HCT116 (cell line): ENCODE measurements around the gene MAPRE2. TPM values are rescaled to one million over a fixed set of nuclear protein-coding genes. Genes with fewer than 3 reads are reported as not detected.

Experiments used
- ATAC-seq: fragments of 200-7000 bp; cut with Tn5 transposase; 2 replicates; pipeline ENCODE4 v1.9.1; 2020; ENCODE audit warnings: mild to moderate bottlenecking, moderate library complexity
- BruUV-seq: library from RNA; stranded (reverse); fragments of 400-500 nt; replicated peaks from 2 replicates; lab custom pipeline; 2021; lab: Mats Ljungman, UMichigan
- CTCF ChIA-PET: fragments of 300-600 bp; sonication (Branson Sonifier 250); formaldehyde crosslinking; loops from one replicate; lab custom pipeline; 2021; ENCODE audit warnings: antibody characterized with exemption; lab: Charles Lee
- POLR2A ChIA-PET: fragments of 300-600, 350-600 bp; sonication (Branson Sonifier 250); formaldehyde crosslinking; loops from one replicate; lab custom pipeline; 2021; ENCODE audit warnings: antibody characterized with exemption; lab: Charles Lee
- RAD21 ChIA-PET, 2 experiments: fragments of 300-600 bp; sonication (Branson Sonifier 250); formaldehyde crosslinking; loops; one replicate each; lab custom pipeline; 2023; ENCODE audit warnings: low total read pairs in 2 of 2; ENCODE audit not compliant: uncharacterized antibody in 2 of 2, unreplicated experiment in 2 of 2, low non-redundant PET in 1 of 2; lab: Charles Lee
- DNase-seq: peaks from one replicate; pipeline ENCODE4 v3.0.0-alpha.2; 2010; ENCODE audit warnings: low read depth, low spot score
- H2AFZ ChIP-seq: fragments of 200-600 bp; shearing (Covaris generic), sonication (generic); 2 replicates; pipeline ENCODE4 v1.6.1; 2017; ENCODE audit warnings: low read depth, mixed run types, mixed read lengths, antibody characterized with exemption, low read length; ENCODE audit not compliant: poor library complexity, severe bottlenecking
- H3K27ac ChIP-seq: 2 replicates; pipeline ENCODE4 v1.5.1; 2012; ENCODE audit warnings: low read depth, low read length
- H3K27me3 ChIP-seq: fragments of 200-600 bp; sonication (generic); 2 replicates; pipeline ENCODE4 v1.6.1; 2016; ENCODE audit warnings: mixed run types, low read length, mixed read lengths; ENCODE audit not compliant: insufficient read depth
- H3K36me3 ChIP-seq, 2 experiments: fragments of 200-500 bp in 1 of 2; fragments of 200-600 bp in 1 of 2; sonication (Bioruptor generic) in 1 of 2; sonication (generic) in 1 of 2; 2 replicates each; pipeline versions ENCODE4 v1.5.1 to v1.6.1; 2014 to 2016; ENCODE audit warnings: low read length in 2 of 2, inconsistent platforms in 1 of 2, mixed read lengths in 1 of 2, mixed run types in 1 of 2; ENCODE audit not compliant: insufficient read depth in 2 of 2, control insufficient read depth in 1 of 2
- H3K4me1 ChIP-seq, 2 experiments: fragments of 200-600 bp in 1 of 2; sonication (generic) in 1 of 2; 2 replicates each; pipeline versions ENCODE4 v1.5.1 to v1.6.1; 2012 to 2017; ENCODE audit warnings: low read length in 2 of 2, inconsistent platforms in 1 of 2, mild to moderate bottlenecking in 1 of 2, mixed read lengths in 1 of 2, mixed run types in 1 of 2, moderate library complexity in 1 of 2; ENCODE audit not compliant: insufficient read depth in 2 of 2, control insufficient read depth in 1 of 2
- H3K4me2 ChIP-seq: fragments of 200-600 bp; sonication (generic); 2 replicates; pipeline ENCODE4 v1.6.1; 2017; ENCODE audit warnings: mixed run types, low read length, mixed read lengths
- H3K4me3 ChIP-seq, 2 experiments: fragments of 200-600 bp in 1 of 2; sonication (generic) in 1 of 2; replicated peaks in 1 of 2; 2 replicates each; pipeline ENCODE4 v1.5.1; 2011 to 2016; ENCODE audit warnings: low read length in 2 of 2, control low read depth in 1 of 2, low read depth in 1 of 2, mild to moderate bottlenecking in 1 of 2, mixed read lengths in 1 of 2, mixed run types in 1 of 2
- H3K79me2 ChIP-seq: fragments of 200-600 bp; sonication (generic); 2 replicates; pipeline ENCODE4 v1.6.1; 2017; ENCODE audit warnings: mild to moderate bottlenecking, mixed run types, low read length, moderate library complexity, mixed read lengths; ENCODE audit not compliant: insufficient read depth
- H3K9ac ChIP-seq: fragments of 200-600 bp; sonication (generic); 2 replicates; pipeline ENCODE4 v1.6.1; 2016; ENCODE audit warnings: low read length, mixed read lengths
- H3K9me2 ChIP-seq: fragments of 200-600 bp; sonication (generic), shearing (Covaris generic); 2 replicates; pipeline ENCODE4 v1.6.1; 2017; ENCODE audit warnings: mixed run types, mild to moderate bottlenecking, moderate library complexity; ENCODE audit not compliant: insufficient read depth
- H3K9me3 ChIP-seq, 2 experiments: fragments of 200-500 bp in 1 of 2; fragments of 200-600 bp in 1 of 2; sonication (Bioruptor generic) in 1 of 2; sonication (generic) in 1 of 2; 2 replicates each; pipeline ENCODE4 v1.6.1; 2014 to 2017; ENCODE audit warnings: low read length in 2 of 2, mixed read lengths in 2 of 2, inconsistent platforms in 1 of 2, low read depth in 1 of 2, mild to moderate bottlenecking in 1 of 2, mixed run types in 1 of 2, moderate library complexity in 1 of 2; ENCODE audit not compliant: control insufficient read depth in 1 of 2, insufficient read depth in 1 of 2
- H4K20me1 ChIP-seq: fragments of 200-600 bp; sonication (generic), shearing (Covaris generic); 2 replicates; pipeline ENCODE4 v1.6.1; 2017; ENCODE audit warnings: mixed run types, mild to moderate bottlenecking, moderate library complexity; ENCODE audit not compliant: insufficient read depth
- ATF3 ChIP-seq: IDR thresholded peaks from 2 replicates; pipeline ENCODE4 v1.6.1; 2012
- CEBPB ChIP-seq: IDR thresholded peaks from 2 replicates; pipeline ENCODE4 v1.6.1; 2012; ENCODE audit warnings: low read depth
- CTCF ChIP-seq, 3 experiments: fragments of 200-600 bp in 1 of 3; sonication (generic) in 1 of 3; IDR thresholded peaks in 2 of 3; conservative IDR thresholded peaks in 1 of 3; 2 replicates each; pipeline ENCODE4 v1.5.1; 2012 to 2017; ENCODE audit warnings: low read depth in 2 of 3, low read length in 2 of 3, antibody characterized with exemption in 1 of 3, borderline replicate concordance in 1 of 3, control low read depth in 1 of 3, mild to moderate bottlenecking in 1 of 3, mixed read lengths in 1 of 3, mixed run types in 1 of 3, moderate library complexity in 1 of 3; ENCODE audit not compliant: insufficient read depth in 1 of 3
- EZH2 ChIP-seq: fragments of 200-600 bp; sonication (generic); IDR thresholded peaks from 2 replicates; pipeline ENCODE4 v1.6.1; 2017; ENCODE audit warnings: antibody characterized with exemption, mixed run types
- EZH2phosphoT487 ChIP-seq: fragments of 200-600 bp; IDR thresholded peaks from 2 replicates; pipeline ENCODE4 v1.6.1; 2018; ENCODE audit warnings: antibody characterized with exemption, borderline replicate concordance
- JUND ChIP-seq: IDR thresholded peaks from 2 replicates; pipeline ENCODE4 v1.6.1; 2012
- POLR2A ChIP-seq: IDR thresholded peaks from 2 replicates; pipeline ENCODE4 v1.7.0; 2011; ENCODE audit warnings: borderline replicate concordance; ENCODE audit not compliant: insufficient read depth, insufficient read length; ENCODE audit errors: extremely low read depth
- RAD21 ChIP-seq: IDR thresholded peaks from 2 replicates; pipeline ENCODE4 v1.6.1; 2012; ENCODE audit warnings: low read depth, mild to moderate bottlenecking
- REST ChIP-seq: IDR thresholded peaks from 2 replicates; pipeline ENCODE4 v1.6.1; 2012; ENCODE audit warnings: low read depth
- ZBTB33 ChIP-seq: IDR thresholded peaks from 2 replicates; pipeline ENCODE4 v1.6.1; 2011; ENCODE audit warnings: mild to moderate bottlenecking, low read length, moderate library complexity; ENCODE audit not compliant: insufficient replicate concordance; ENCODE audit errors: extremely low read depth
- ZNF274 ChIP-seq: fragments of 200-500 bp; sonication (Bioruptor generic); IDR thresholded peaks from 2 replicates; pipeline ENCODE4 v1.6.1; 2014; ENCODE audit warnings: mild to moderate bottlenecking, low read depth, low read length, inconsistent platforms
- intact Hi-C: fragments of 100-400 bp; cut with micrococcal nuclease; formaldehyde crosslinking; loops from 2 replicates; pipeline ENCODE4 v1.10.0; 2022
- total RNA-seq: library from RNA; stranded (reverse); gene quantifications from one replicate; pipeline ENCODE4 v1.2.1, GENCODE V29; 2021; ENCODE audit not compliant: unreplicated experiment

Gene MAPRE2
- total RNA-seq, 1 experiment from 2014 or later, result 17.2 TPM

GRCh38 chr18:35130236-35130635 is 89.0 kb downstream of the MAPRE2 start:
- Histone ChIP-seq H3K4me1 (no peaks in the 10 kb centered on the region), H3K4me3 (no peak overlapping the region), H3K79me2 (no peaks in the 10 kb centered on the region), H3K36me3 (no peaks in the 10 kb centered on the region), H4K20me1 (no peaks in the 10 kb centered on the region), H2AFZ (no peak overlapping the region), H3K27ac (no peak overlapping the region), H3K4me2 (no peak overlapping the region), H3K9ac (no peak overlapping the region), H3K9me2 (no peaks in the 10 kb centered on the region), H3K9me3 (no peaks in the 10 kb centered on the region), H3K27me3 (no peaks in the 10 kb centered on the region)
- DNase-seq, result no peak
- POLR2A ChIA-PET, result no interaction called here
- no TSS peak for BruUV-seq
- CTCF ChIA-PET, result no interaction called here
- intact Hi-C loops, result no loop called here
- ATAC-seq, result no peak
- no peak for TF ChIP-seq CEBPB
- RAD21 ChIA-PET, result no interaction called here

- Histone ChIP-seq H3K9me3 (no peaks in the 10 kb centered on the region), H3K4me1 (no peaks in the 10 kb centered on the region), H3K36me3 (no peaks in the 10 kb centered on the region), H3K9ac (no peak overlapping the region), H4K20me1 (no peaks in the 10 kb centered on the region), H3K27ac (no peak overlapping the region), H3K79me2 (no peaks in the 10 kb centered on the region), H3K9me2 (no peaks in the 10 kb centered on the region), H3K4me2 (no peak overlapping the region), H3K27me3 (no peaks in the 10 kb centered on the region), H2AFZ (no peak overlapping the region), H3K4me3 (no peak overlapping the region)
- DNase-seq, result no peak
- RAD21 ChIA-PET, result no interaction called here
- no peak for ATAC-seq
- POLR2A ChIA-PET, result no interaction called here
- no TSS peak for BruUV-seq
- intact Hi-C loops, result no loop called here
- CTCF ChIA-PET, result no interaction called here
- TF ChIP-seq EZH2 (no peak), ZNF274 (no peak), JUND (no peak), REST (no peak), EZH2phosphoT487 (no peak), CEBPB (no peak), ATF3 (no peak), RAD21 (no peak), POLR2A (no peak), ZBTB33 (no peak), CTCF (IDR thresholded peaks at IDR 0.05 in 2 of 3, conservative IDR thresholded peaks at IDR 0.05 in 1 of 3; ENCODE audit: borderline replicate concordance in 1 of 3, insufficient read depth in 1 of 3, low read depth in 2 of 3, low read length in 2 of 3) (no peak)
Observed at GRCh38 chr18:35131387-35132020, 90.3 kb downstream of the MAPRE2 start.
